ENCODE measurements around the gene ASXL1. TPM values are rescaled to one million over a fixed set of nuclear protein-coding genes. Genes with fewer than 3 reads are reported as not detected.
A peak's percentile ranks its signal among the peaks of the same experiment; 100 is the strongest.

ASXL1 gene
- total and polyA plus RNA-seq, 9 of the 15 experiments (the other 6 are each of a cell fraction or from before 2014, with no cell fraction given), result 6.5 to 65.3 (median 32.3) TPM

DNA sequence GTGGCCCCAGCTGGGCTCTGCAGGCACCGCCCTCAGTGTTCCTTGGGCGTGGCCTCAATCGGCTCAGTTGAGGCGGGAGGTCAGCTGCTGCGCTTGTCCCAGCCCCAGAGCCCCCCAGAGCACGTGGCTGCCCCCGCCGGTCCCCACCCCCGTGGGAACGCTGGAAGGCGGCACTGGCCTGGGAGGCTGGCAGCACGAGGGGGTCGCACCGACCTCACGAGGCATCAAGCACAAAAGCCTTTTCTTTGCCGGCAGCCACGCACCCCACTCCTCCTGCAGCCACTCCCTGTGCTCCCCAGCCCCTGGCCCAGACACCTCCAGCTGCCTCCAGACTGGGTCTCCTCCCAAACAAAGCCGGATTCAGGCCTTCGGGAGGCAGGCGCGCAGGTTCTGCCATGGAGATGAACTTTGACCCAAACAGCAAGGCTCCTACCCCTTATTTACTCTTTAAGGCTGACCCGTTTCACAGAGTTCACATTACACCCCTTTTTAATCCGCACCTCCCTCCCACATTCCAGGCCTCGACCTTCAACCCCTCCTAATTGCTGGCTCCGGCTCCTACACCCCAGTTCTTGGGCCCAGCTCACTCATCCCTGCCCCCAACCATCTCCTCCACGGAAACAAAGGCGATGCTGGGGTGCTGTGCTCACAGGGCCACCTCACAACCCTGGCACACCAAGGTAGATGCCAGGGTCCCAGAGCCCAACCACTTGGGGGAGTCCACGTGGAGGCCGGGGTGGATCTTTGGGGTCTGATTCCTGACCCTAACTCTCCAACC, 115.3 kb downstream of the ASXL1 start (continued):
- TF ChIP-seq, protein P1, sequence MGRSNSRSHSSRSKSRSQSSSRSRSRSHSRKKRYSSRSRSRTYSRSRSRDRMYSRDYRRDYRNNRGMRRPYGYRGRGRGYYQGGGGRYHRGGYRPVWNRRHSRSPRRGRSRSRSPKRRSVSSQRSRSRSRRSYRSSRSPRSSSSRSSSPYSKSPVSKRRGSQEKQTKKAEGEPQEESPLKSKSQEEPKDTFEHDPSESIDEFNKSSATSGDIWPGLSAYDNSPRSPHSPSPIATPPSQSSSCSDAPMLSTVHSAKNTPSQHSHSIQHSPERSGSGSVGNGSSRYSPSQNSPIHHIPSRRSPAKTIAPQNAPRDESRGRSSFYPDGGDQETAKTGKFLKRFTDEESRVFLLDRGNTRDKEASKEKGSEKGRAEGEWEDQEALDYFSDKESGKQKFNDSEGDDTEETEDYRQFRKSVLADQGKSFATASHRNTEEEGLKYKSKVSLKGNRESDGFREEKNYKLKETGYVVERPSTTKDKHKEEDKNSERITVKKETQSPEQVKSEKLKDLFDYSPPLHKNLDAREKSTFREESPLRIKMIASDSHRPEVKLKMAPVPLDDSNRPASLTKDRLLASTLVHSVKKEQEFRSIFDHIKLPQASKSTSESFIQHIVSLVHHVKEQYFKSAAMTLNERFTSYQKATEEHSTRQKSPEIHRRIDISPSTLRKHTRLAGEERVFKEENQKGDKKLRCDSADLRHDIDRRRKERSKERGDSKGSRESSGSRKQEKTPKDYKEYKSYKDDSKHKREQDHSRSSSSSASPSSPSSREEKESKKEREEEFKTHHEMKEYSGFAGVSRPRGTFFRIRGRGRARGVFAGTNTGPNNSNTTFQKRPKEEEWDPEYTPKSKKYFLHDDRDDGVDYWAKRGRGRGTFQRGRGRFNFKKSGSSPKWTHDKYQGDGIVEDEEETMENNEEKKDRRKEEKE (IDR thresholded peaks at IDR 0.05; ENCODE audit: borderline replicate concordance in 1 of 2, control insufficient read depth in 1 of 2, low read depth in 2 of 2, low read length in 1 of 2), result no peak
- TF ChIP-seq ZNF431 (CRISPR knock-in tag; IDR thresholded peaks at IDR 0.05), result no peak
- TF ChIP-seq, protein P2, sequence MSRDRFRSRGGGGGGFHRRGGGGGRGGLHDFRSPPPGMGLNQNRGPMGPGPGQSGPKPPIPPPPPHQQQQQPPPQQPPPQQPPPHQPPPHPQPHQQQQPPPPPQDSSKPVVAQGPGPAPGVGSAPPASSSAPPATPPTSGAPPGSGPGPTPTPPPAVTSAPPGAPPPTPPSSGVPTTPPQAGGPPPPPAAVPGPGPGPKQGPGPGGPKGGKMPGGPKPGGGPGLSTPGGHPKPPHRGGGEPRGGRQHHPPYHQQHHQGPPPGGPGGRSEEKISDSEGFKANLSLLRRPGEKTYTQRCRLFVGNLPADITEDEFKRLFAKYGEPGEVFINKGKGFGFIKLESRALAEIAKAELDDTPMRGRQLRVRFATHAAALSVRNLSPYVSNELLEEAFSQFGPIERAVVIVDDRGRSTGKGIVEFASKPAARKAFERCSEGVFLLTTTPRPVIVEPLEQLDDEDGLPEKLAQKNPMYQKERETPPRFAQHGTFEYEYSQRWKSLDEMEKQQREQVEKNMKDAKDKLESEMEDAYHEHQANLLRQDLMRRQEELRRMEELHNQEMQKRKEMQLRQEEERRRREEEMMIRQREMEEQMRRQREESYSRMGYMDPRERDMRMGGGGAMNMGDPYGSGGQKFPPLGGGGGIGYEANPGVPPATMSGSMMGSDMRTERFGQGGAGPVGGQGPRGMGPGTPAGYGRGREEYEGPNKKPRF (IDR thresholded peaks at IDR 0.05; ENCODE audit: low read depth, low read length), result no peak
- TF ChIP-seq, protein P3, sequence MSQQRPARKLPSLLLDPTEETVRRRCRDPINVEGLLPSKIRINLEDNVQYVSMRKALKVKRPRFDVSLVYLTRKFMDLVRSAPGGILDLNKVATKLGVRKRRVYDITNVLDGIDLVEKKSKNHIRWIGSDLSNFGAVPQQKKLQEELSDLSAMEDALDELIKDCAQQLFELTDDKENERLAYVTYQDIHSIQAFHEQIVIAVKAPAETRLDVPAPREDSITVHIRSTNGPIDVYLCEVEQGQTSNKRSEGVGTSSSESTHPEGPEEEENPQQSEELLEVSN (IDR thresholded peaks at IDR 0.05; ENCODE audit: borderline replicate concordance in 1 of 2, extremely low read depth in 1 of 2, insufficient read depth in 1 of 2, insufficient read length in 1 of 2, low read depth in 1 of 2, low read length in 1 of 2, poor library complexity in 1 of 2, severe bottlenecking in 1 of 2), result peak in 1 of 2 experiments; percentile 63
- TF ChIP-seq SAP30 (IDR thresholded peaks at IDR 0.05; ENCODE audit: borderline replicate concordance, insufficient read depth, low read depth, low read length, poor library complexity, severe bottlenecking), result peak; percentile 31
- no peak for TF ChIP-seq ZC3H8 (IDR thresholded peaks at IDR 0.05)
- TF ChIP-seq, protein P4, sequence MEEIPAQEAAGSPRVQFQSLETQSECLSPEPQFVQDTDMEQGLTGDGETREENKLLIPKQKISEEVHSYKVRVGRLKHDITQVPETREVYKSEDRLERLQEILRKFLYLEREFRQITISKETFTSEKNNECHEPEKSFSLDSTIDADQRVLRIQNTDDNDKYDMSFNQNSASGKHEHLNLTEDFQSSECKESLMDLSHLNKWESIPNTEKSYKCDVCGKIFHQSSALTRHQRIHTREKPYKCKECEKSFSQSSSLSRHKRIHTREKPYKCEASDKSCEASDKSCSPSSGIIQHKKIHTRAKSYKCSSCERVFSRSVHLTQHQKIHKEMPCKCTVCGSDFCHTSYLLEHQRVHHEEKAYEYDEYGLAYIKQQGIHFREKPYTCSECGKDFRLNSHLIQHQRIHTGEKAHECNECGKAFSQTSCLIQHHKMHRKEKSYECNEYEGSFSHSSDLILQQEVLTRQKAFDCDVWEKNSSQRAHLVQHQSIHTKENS (CRISPR knock-in tag; IDR thresholded peaks at IDR 0.05), result no peak
- TF ChIP-seq ESRRB (CRISPR knock-in tag; IDR thresholded peaks at IDR 0.05; ENCODE audit: borderline replicate concordance), result no peak
- no peak for TF ChIP-seq LEF1 (IDR thresholded peaks at IDR 0.05)
- peak; percentile 13; the same call in 1 of the 2 replicates for TF ChIP-seq DPF2 (IDR thresholded peaks at IDR 0.05)
- no peak for TF ChIP-seq GATA2 (CRISPR knock-in tag; IDR thresholded peaks at IDR 0.05)
- TF ChIP-seq GABPB1 (CRISPR knock-in tag; IDR thresholded peaks at IDR 0.05), result 0 out of 2 replicates have a peak, but pooled peaks have one; percentile 29
- no peak for TF ChIP-seq MEF2A (IDR thresholded peaks at IDR 0.05; ENCODE audit: control insufficient read depth, low read depth, low read length)
- 0 out of 2 replicates have a peak, but pooled peaks have one; percentile 8 for TF ChIP-seq CXXC5 (CRISPR knock-in tag; IDR thresholded peaks at IDR 0.05)
- TF ChIP-seq RBM17 (IDR thresholded peaks at IDR 0.05; ENCODE audit: borderline replicate concordance, low read depth, low read length), result no peak
- TF ChIP-seq, protein P5, sequence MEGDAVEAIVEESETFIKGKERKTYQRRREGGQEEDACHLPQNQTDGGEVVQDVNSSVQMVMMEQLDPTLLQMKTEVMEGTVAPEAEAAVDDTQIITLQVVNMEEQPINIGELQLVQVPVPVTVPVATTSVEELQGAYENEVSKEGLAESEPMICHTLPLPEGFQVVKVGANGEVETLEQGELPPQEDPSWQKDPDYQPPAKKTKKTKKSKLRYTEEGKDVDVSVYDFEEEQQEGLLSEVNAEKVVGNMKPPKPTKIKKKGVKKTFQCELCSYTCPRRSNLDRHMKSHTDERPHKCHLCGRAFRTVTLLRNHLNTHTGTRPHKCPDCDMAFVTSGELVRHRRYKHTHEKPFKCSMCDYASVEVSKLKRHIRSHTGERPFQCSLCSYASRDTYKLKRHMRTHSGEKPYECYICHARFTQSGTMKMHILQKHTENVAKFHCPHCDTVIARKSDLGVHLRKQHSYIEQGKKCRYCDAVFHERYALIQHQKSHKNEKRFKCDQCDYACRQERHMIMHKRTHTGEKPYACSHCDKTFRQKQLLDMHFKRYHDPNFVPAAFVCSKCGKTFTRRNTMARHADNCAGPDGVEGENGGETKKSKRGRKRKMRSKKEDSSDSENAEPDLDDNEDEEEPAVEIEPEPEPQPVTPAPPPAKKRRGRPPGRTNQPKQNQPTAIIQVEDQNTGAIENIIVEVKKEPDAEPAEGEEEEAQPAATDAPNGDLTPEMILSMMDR (IDR thresholded peaks at IDR 0.05 in 2 of 3, conservative IDR thresholded peaks at IDR 0.05 in 1 of 3; ENCODE audit: insufficient read depth in 2 of 3, low read depth in 1 of 3, low read length in 3 of 3), result no peak
